ENCODE data around the gene ME3. TPM values are rescaled to one million over a fixed set of nuclear protein-coding genes. Genes with fewer than 3 reads are reported as not detected.

Gene ME3
- total RNA-seq, 1 experiment from 2014 or later = 35.3 TPM

DNA sequence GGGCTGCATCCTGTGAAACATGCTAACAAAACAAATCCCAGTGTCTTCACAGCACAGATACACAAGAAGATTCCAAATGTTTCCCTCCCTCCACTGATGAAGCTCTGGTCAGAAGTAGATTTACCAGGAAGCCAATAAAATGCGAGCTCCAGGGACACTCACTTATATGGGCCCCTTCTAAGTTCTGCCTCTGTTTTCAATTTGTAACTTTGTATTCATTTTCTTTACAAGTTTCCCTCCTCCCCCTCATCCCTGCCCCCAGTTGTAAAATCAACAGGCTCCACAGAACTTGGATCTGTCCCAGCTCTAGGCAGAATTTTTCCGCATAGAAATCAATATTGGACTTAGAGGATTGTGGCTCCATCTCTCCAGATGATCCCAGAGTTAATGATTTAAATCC, 48.1 kb upstream of the ME3 start:
- no peaks in the 10 kb centered on the region for H3K36me3 ChIP-seq (ENCODE audit: control insufficient read depth, insufficient read depth, low read length)
- no peaks in the 10 kb centered on the region for H3K4me1 ChIP-seq (ENCODE audit: control insufficient read depth, insufficient read depth, low read length)
- no TSS peak for BruUV-seq (replicated peaks)
- ATAC-seq (no peak), DNase-seq (ENCODE audit: low read depth, low spot score) (no peak)
- intact Hi-C loops (cut with micrococcal nuclease; ENCODE audit: unreplicated experiment) = no loop called here
- peaks cover 37% of the 10 kb centered on the region for H3K9me3 ChIP-seq (ENCODE audit: control insufficient read depth, insufficient read depth, low read depth, low read length)
- ChIA-PET CTCF (no interaction called here), POLR2A (no interaction called here)
- no peaks in the 10 kb centered on the region for H3K27me3 ChIP-seq (ENCODE audit: control insufficient read depth, insufficient read depth, low read length)
- no peak overlapping the region for H3K4me3 ChIP-seq (ENCODE audit: low read depth in 2 of 2, low read length in 2 of 2)
- in situ Hi-C loops (cut with HindIII; ENCODE audit: low pct_unique_long_range_greater_than_20kb, low sequenced_read_pairs) = no loop called here
- TF ChIP-seq TCF7L2 (IDR thresholded peaks at IDR 0.05; ENCODE audit: low read depth, low read length) (no peak), SIN3A (IDR thresholded peaks at IDR 0.05; ENCODE audit: borderline replicate concordance, insufficient read depth, low read depth, low read length) (no peak), POLR2AphosphoS5 (IDR thresholded peaks at IDR 0.05; ENCODE audit: low read depth, low read length) (no peak)
- TF ChIP-seq, protein P1, sequence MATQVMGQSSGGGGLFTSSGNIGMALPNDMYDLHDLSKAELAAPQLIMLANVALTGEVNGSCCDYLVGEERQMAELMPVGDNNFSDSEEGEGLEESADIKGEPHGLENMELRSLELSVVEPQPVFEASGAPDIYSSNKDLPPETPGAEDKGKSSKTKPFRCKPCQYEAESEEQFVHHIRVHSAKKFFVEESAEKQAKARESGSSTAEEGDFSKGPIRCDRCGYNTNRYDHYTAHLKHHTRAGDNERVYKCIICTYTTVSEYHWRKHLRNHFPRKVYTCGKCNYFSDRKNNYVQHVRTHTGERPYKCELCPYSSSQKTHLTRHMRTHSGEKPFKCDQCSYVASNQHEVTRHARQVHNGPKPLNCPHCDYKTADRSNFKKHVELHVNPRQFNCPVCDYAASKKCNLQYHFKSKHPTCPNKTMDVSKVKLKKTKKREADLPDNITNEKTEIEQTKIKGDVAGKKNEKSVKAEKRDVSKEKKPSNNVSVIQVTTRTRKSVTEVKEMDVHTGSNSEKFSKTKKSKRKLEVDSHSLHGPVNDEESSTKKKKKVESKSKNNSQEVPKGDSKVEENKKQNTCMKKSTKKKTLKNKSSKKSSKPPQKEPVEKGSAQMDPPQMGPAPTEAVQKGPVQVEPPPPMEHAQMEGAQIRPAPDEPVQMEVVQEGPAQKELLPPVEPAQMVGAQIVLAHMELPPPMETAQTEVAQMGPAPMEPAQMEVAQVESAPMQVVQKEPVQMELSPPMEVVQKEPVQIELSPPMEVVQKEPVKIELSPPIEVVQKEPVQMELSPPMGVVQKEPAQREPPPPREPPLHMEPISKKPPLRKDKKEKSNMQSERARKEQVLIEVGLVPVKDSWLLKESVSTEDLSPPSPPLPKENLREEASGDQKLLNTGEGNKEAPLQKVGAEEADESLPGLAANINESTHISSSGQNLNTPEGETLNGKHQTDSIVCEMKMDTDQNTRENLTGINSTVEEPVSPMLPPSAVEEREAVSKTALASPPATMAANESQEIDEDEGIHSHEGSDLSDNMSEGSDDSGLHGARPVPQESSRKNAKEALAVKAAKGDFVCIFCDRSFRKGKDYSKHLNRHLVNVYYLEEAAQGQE (IDR thresholded peaks at IDR 0.05; ENCODE audit: insufficient read depth in 1 of 2, low read depth in 2 of 2, low read length in 1 of 2) = no peak
- TF ChIP-seq, protein P2, sequence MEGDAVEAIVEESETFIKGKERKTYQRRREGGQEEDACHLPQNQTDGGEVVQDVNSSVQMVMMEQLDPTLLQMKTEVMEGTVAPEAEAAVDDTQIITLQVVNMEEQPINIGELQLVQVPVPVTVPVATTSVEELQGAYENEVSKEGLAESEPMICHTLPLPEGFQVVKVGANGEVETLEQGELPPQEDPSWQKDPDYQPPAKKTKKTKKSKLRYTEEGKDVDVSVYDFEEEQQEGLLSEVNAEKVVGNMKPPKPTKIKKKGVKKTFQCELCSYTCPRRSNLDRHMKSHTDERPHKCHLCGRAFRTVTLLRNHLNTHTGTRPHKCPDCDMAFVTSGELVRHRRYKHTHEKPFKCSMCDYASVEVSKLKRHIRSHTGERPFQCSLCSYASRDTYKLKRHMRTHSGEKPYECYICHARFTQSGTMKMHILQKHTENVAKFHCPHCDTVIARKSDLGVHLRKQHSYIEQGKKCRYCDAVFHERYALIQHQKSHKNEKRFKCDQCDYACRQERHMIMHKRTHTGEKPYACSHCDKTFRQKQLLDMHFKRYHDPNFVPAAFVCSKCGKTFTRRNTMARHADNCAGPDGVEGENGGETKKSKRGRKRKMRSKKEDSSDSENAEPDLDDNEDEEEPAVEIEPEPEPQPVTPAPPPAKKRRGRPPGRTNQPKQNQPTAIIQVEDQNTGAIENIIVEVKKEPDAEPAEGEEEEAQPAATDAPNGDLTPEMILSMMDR (IDR thresholded peaks at IDR 0.05) = no peak
- 0 out of 2 replicates have a peak overlapping the region, but pooled peaks have one; percentile 11 for H3K27ac ChIP-seq (ENCODE audit: low read length)

DNA sequence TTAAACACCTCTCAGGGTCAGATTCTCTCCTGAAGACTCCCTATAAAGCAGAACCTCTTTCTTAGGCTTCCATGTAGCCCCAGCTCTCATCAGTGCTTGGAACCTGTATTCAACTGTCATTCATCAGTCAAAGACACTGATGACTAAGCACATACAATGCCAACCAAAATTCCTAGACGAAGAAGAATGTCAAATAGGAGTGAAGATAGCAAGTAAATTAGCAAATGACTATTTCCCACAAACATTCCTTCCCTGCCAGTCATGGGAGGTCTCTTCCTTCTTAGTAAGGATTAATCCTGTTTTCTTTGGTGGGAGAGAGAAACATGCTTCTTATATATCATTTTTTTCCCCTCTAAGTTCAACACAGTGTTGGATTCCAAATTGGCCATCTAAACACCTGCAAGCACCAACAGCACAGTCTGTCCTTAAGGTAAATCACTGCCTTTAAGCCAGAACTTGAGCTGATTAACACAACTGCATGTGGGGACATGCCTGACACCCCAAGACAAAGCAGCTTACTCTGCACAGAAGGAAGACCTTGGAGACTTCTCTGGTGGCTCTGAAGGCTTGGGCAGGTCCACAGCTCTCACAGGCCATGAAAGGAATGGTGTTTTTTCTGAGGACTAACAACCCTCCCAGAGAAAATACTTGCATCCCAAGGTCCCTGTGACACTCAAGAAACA, 47.5 kb upstream of the ME3 start:
- TF ChIP-seq SIN3A (IDR thresholded peaks at IDR 0.05; ENCODE audit: borderline replicate concordance, insufficient read depth, low read depth, low read length) = no peak
- TF ChIP-seq, protein P2 (IDR thresholded peaks at IDR 0.05) = no peak
- no peak for TF ChIP-seq TCF7L2 (IDR thresholded peaks at IDR 0.05; ENCODE audit: low read depth, low read length)
- TF ChIP-seq POLR2AphosphoS5 (IDR thresholded peaks at IDR 0.05; ENCODE audit: low read depth, low read length) = no peak
- TF ChIP-seq, protein P1 (IDR thresholded peaks at IDR 0.05; ENCODE audit: insufficient read depth in 1 of 2, low read depth in 2 of 2, low read length in 1 of 2) = no peak
- no peak overlapping the region for H3K4me3 ChIP-seq (ENCODE audit: low read depth in 2 of 2, low read length in 2 of 2)
- no peaks in the 10 kb centered on the region for H3K27me3 ChIP-seq (ENCODE audit: control insufficient read depth, insufficient read depth, low read length)
- no TSS peak for BruUV-seq (replicated peaks)
- H3K9me3 ChIP-seq (ENCODE audit: control insufficient read depth, insufficient read depth, low read depth, low read length) = peaks cover 36% of the 10 kb centered on the region
- CTCF ChIA-PET = no interaction called here
- no peaks in the 10 kb centered on the region for H3K4me1 ChIP-seq (ENCODE audit: control insufficient read depth, insufficient read depth, low read length)
- in situ Hi-C loops (cut with HindIII; ENCODE audit: low pct_unique_long_range_greater_than_20kb, low sequenced_read_pairs) (no loop called here), intact Hi-C loops (cut with micrococcal nuclease; ENCODE audit: unreplicated experiment) (no loop called here)
- ATAC-seq (peak; percentile 70), DNase-seq (ENCODE audit: low read depth, low spot score) (no peak)
- POLR2A ChIA-PET = no interaction called here
- H3K27ac ChIP-seq (ENCODE audit: low read length) = peak overlapping the region; percentile 1; the same call in 1 of the 2 replicates
- no peaks in the 10 kb centered on the region for H3K36me3 ChIP-seq (ENCODE audit: control insufficient read depth, insufficient read depth, low read length)
